Measurements from ENCODE around the gene HIP1. TPM values are rescaled to one million over a fixed set of nuclear protein-coding genes. Genes with fewer than 3 reads are reported as not detected.

The HIP1 gene
- total and polyA plus RNA-seq, 2 donors from 2014 or later, result 11.2 to 50.1 TPM

DNA sequence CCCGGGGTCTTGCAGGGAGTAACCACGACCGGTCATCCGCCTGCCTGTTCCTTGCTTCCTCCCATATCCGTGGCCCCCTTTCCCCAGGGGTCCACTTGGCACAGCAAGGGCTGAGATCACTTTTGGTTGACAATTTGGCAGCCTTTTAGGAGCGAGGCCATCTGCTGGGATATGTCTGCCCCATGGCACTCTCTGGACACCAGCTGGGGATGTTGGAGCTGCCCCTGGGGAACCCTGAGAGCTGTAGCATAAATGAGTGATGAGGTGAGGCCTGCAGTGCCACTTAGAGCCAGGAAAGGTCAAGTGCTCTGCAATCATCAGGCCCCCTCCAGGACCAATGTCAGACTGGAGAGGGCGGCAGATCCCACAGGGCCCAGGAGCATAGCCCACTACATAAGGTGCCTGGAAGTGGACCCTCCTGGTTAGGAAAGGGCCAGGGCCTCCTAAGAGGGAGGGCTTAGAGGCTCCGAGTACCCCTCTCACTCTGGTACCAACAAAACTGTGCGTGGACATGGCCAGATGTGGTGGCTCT, 92.1 kb downstream of the HIP1 start:
- DNase-seq (no peak), FAIRE-seq (no peak)
- H3K4me1 ChIP-seq (ENCODE audit: control insufficient read depth in 2 of 3, insufficient read depth in 2 of 3, low read depth in 1 of 3, low read length in 3 of 3), result peaks cover 0 to 17% (median 15%) of the 10 kb centered on the region in 3 donors
- H3K27ac ChIP-seq (ENCODE audit: low read depth in 2 of 2, low read length in 2 of 2), result no peak overlapping the region
- TF ChIP-seq, protein P1, sequence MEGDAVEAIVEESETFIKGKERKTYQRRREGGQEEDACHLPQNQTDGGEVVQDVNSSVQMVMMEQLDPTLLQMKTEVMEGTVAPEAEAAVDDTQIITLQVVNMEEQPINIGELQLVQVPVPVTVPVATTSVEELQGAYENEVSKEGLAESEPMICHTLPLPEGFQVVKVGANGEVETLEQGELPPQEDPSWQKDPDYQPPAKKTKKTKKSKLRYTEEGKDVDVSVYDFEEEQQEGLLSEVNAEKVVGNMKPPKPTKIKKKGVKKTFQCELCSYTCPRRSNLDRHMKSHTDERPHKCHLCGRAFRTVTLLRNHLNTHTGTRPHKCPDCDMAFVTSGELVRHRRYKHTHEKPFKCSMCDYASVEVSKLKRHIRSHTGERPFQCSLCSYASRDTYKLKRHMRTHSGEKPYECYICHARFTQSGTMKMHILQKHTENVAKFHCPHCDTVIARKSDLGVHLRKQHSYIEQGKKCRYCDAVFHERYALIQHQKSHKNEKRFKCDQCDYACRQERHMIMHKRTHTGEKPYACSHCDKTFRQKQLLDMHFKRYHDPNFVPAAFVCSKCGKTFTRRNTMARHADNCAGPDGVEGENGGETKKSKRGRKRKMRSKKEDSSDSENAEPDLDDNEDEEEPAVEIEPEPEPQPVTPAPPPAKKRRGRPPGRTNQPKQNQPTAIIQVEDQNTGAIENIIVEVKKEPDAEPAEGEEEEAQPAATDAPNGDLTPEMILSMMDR (IDR thresholded peaks at IDR 0.05; ENCODE audit: borderline replicate concordance, extremely low read depth, insufficient read depth), result no peak
- no peaks in the 10 kb centered on the region for H3K36me3 ChIP-seq (ENCODE audit: control insufficient read depth in 2 of 3, insufficient read depth in 3 of 3, low read length in 3 of 3)
- no peak overlapping the region for H3K9ac ChIP-seq (ENCODE audit: low read length in 3 of 3)
- intact Hi-C loops (cut with DNase I), result no loop called here
- no peaks in the 10 kb centered on the region for H3K27me3 ChIP-seq (ENCODE audit: control insufficient read depth, insufficient read depth, low read length)
- no peak overlapping the region for H3K4me3 ChIP-seq (ENCODE audit: low read length in 3 of 3)
- peaks cover 0 to 5% (median 0%) of the 10 kb centered on the region in 3 donors for H3K9me3 ChIP-seq (ENCODE audit: control insufficient read depth in 2 of 3, insufficient read depth in 1 of 3, low read length in 3 of 3)

DNA sequence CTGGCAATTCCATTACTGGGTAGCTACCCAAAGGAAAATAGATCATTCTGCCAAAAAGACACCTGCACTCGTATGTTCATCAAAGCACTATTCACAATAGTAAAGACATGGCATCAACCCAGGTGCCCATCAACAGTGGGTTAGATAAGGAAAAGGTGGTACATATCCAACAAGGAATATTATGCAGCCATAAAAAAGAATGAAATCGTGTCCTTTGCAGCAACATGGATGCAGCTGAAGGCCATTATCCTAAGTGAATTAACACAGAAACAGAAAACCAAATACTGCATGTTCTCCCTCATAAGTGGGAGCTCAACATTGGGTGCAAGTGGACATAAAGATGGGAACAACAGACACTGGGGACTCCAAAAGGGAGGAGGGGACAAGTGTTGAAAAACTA, 93.2 kb downstream of the HIP1 start:
- Histone ChIP-seq H3K9ac (ENCODE audit: low read length in 3 of 3) (no peak overlapping the region), H3K27me3 (ENCODE audit: control insufficient read depth, insufficient read depth, low read length) (no peaks in the 10 kb centered on the region), H3K27ac (ENCODE audit: low read depth in 2 of 2, low read length in 2 of 2) (no peak overlapping the region), H3K4me3 (ENCODE audit: low read length in 3 of 3) (no peak overlapping the region), H3K9me3 (ENCODE audit: control insufficient read depth in 2 of 3, insufficient read depth in 1 of 3, low read length in 3 of 3) (peaks cover 0 to 5% (median 0%) of the 10 kb centered on the region in 3 donors), H3K4me1 (ENCODE audit: control insufficient read depth in 2 of 3, insufficient read depth in 2 of 3, low read depth in 1 of 3, low read length in 3 of 3) (peaks cover 0 to 13% (median 9%) of the 10 kb centered on the region in 3 donors), H3K36me3 (ENCODE audit: control insufficient read depth in 2 of 3, insufficient read depth in 3 of 3, low read length in 3 of 3) (no peaks in the 10 kb centered on the region)
- no peak for FAIRE-seq
- no peak for DNase-seq
- TF ChIP-seq, protein P1 (IDR thresholded peaks at IDR 0.05; ENCODE audit: borderline replicate concordance, extremely low read depth, insufficient read depth), result no peak
- intact Hi-C loops (cut with DNase I), result no loop called here

DNA sequence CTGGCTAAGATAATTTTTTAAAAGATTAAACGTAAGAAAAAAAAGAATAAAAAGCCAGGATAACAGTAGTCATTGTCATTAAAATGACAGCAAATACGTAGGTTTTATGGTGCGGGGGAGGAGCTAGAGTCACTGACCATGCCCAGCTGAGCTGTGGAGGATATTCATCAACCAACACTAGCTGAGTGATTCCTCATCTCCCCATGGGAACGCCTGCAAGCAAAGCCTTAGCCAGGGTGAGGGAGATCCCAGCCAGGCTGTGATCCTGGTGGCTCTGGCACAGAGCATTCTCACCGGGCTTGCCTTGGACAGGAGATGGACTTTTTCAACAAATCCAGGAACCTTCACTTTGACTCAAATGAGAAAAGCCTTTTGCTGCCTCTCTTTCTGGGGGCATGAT, 94.2 kb downstream of the HIP1 start:
- TF ChIP-seq, protein P1 (IDR thresholded peaks at IDR 0.05; ENCODE audit: borderline replicate concordance, extremely low read depth, insufficient read depth), result no peak
- intact Hi-C loops (cut with DNase I), result no loop called here
- Histone ChIP-seq H3K27me3 (ENCODE audit: control insufficient read depth, insufficient read depth, low read length) (no peaks in the 10 kb centered on the region), H3K4me3 (ENCODE audit: low read length in 3 of 3) (no peak overlapping the region), H3K9me3 (ENCODE audit: control insufficient read depth in 2 of 3, insufficient read depth in 1 of 3, low read length in 3 of 3) (peaks cover 0 to 5% (median 0%) of the 10 kb centered on the region in 3 donors), H3K4me1 (ENCODE audit: control insufficient read depth in 2 of 3, insufficient read depth in 2 of 3, low read depth in 1 of 3, low read length in 3 of 3) (peaks cover 0 to 9% (median 6%) of the 10 kb centered on the region in 3 donors), H3K36me3 (ENCODE audit: control insufficient read depth in 2 of 3, insufficient read depth in 3 of 3, low read length in 3 of 3) (no peaks in the 10 kb centered on the region), H3K9ac (ENCODE audit: low read length in 3 of 3) (no peak overlapping the region), H3K27ac (ENCODE audit: low read depth in 2 of 2, low read length in 2 of 2) (no peak overlapping the region)
- no peak for FAIRE-seq
- DNase-seq, result peak in 1 of 5 donors; percentile 27

All from kidney (tissue), 14 donors.